Heart right ventricle (tissue), 16 donors: ENCODE data around the gene BTG1. TPM values are rescaled to one million over a fixed set of nuclear protein-coding genes. Genes with fewer than 3 reads are reported as not detected.

Experiments used
- ATAC-seq, 8 donors: fragments of 200-7000 bp; cut with Tn5 transposase; one replicate each; pipeline ENCODE4 v1.9.1; 2020; ENCODE audit warnings: mild to moderate bottlenecking in 8 of 8, moderate library complexity in 8 of 8, moderate number of reproducible peaks in 1 of 8
- DNase-seq, 2 donors: peaks; one replicate each; pipeline ENCODE4 v3.0.0-alpha.2; 2020
- H3K27ac ChIP-seq, 10 donors: fragments of 200-600 bp; sonication (generic) in 2 of 10; one replicate each; pipeline versions ENCODE4 v1.5.0 to v1.8.0; 2020 to 2022; ENCODE audit warnings: mild to moderate bottlenecking in 3 of 10
- H3K27me3 ChIP-seq, 7 donors: fragments of 200-600 bp; one replicate each; pipeline ENCODE4 v1.8.0; 2021 to 2022; ENCODE audit warnings: mild to moderate bottlenecking in 2 of 7
- H3K36me3 ChIP-seq, 9 donors: fragments of 200-600 bp; sonication (generic) in 1 of 9; one replicate each; pipeline versions ENCODE4 v1.5.0 to v1.8.0; 2020 to 2022; ENCODE audit warnings: mild to moderate bottlenecking in 2 of 9
- H3K4me1 ChIP-seq, 9 donors: fragments of 200-600 bp; sonication (generic) in 1 of 9; one replicate each; pipeline versions ENCODE4 v1.5.0 to v1.8.0; 2020 to 2022; ENCODE audit warnings: mild to moderate bottlenecking in 4 of 9
- H3K4me3 ChIP-seq, 10 donors: fragments of 200-600 bp; sonication (generic) in 2 of 10; one replicate each; pipeline versions ENCODE4 v1.5.0 to v1.8.0; 2020 to 2022; ENCODE audit warnings: mild to moderate bottlenecking in 7 of 10, moderate library complexity in 2 of 10
- H3K9me3 ChIP-seq, 11 donors: fragments of 200-600 bp in 10 of 11; sonication (generic) in 2 of 11; one replicate each; pipeline versions ENCODE4 v1.5.0 to v1.8.0; 2013 to 2022; ENCODE audit warnings: mild to moderate bottlenecking in 2 of 11, control low read depth in 1 of 11, moderate library complexity in 1 of 11
- CTCF ChIP-seq, 9 donors: fragments of 200-600 bp; sonication (generic) in 2 of 9; IDR thresholded peaks; one replicate each; pipeline versions ENCODE4 v1.5.0 to v1.8.0; 2021 to 2022; ENCODE audit warnings: antibody characterized with exemption in 9 of 9, mild to moderate bottlenecking in 5 of 9, moderate library complexity in 1 of 9
- WGBS, 2 donors: extraction: QIAGEN DNeasy Blood & Tissue Kit; methylation state at CpG; one replicate each; pipeline ENCODE4 v1.1.7; 2013; ENCODE audit warnings: inconsistent platforms in 1 of 2; 5-methylcytosine and 5-hydroxymethylcytosine counted together
- intact Hi-C, 10 donors: fragments of 100-400 bp; cut with DNase I; formaldehyde crosslinking; loops; one replicate each; pipeline versions ENCODE4 v1.11.1 to v1.14.2; 2022
- polyA plus RNA-seq, 2 donors: library from polyadenylated mRNA; stranded (reverse); fragments of 200-250 nt; gene quantifications; one replicate each; pipeline ENCODE4 v1.2.3, GENCODE V29; 2013
- total RNA-seq, 10 donors: library from RNA; stranded (reverse); fragmentation: NEBNext Ultra II Directional in 3 of 10; extraction: Animal tissue kit (Norgen Biotek cat#: 25700) in 3 of 10; gene quantifications; one replicate each; pipeline versions ENCODE4 v1.2.1 to v1.2.4, GENCODE V29; 2021 to 2023
- donor health status: Arrhythmogenic right ventricular cardiomyopathy.
- donor health status: ischemic (EF 13 %, LVEDD 7.1; RV severe dilation, severe dysfunction).
- donor health status: healthy with polysubstance abuse.
- donor health status: DM: no; HTN: yes; CAD: no.
- donor health status: DM: no; HTN: no; CAD: no.
- donor health status: ischemic (EF 25% LVEDD 6.9; RV normal size, moderate dysfunction).
- donor health status: ischemic (EF 25% LVEDD 5.7; RV mildly dilated, moderate dysfunction).
- donor health status: healthy.
- donor health status: DM: yes; HTN: yes; CAD: no.
- donor health status: Ischemic cardiomyopathy.
- donor health status: ischemic (EF 35%, LVEDD 5.7; RV mildly dilated, moderate dysfunction).
- donor health status: nonischemic (EF 11% LVEDD 7.7; RV severe dilation, severe dysfunction).
- donor health status: DM: yes; HTN: yes; CAD: no.
- donor health status: PGD.
- donor health status: ischemic (EF 29% LVEDD 5.4; RV normal size, mild dysfunction).
- donor health status: nonischemic (EF 23%, LVEDD 6.1; RV moderate dilation, normal function).

Gene BTG1
- total and polyA plus RNA-seq, 12 donors: 20.0 to 127 (median 61.0) TPM

DNA sequence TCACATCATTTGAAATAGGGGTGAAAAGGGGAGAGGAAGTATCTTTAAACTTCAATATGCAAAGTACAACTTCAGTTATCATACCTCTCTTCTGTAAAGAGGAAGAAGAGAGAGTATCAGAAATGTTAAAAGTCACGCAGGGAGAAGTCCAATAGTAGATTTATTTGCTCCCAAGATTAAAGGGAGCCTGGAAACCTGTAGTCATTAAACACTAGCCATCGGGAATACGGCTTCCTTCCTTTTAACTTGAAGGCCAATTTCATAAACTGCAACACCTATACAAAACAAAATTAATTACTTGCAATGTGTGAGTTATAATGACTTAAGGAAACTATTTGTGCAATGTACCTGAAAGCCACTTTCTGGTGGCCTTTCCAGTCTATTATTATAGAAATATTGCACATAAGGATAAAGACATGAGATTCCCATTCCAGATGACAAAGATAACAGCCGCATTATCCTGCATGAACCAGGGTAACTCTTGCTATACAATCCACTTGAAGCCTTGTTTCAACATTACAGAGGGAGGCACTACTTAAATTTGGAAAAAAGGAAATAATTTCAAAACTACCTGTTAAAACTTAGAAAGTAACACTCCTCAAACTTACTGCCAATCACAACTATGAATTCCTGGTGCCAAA, 4.6 kb downstream of the BTG1 start:
- WGBS, 2 donors: 6 to 8% methylated on average over 4 of the region's 4 CpGs

DNA sequence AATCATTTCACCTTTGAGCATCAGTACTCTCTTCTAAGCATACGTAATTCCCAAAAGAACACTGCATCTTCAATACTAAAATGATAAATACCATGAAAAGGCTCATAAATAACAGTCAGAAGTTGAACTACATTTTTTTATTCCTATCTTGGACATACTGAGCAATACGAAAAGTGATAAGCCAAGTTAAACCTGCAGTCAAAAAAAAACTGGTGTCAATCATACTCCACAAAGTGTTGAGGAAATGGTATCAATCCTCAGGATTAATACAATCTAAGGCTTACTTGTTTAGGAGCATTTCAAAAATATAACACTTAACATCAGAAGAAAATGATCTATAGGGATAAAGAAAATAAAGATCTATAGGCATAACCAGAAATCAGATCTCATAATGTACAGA, 5.5 kb downstream of the BTG1 start:
- ATAC-seq: no peak
- DNase-seq: no peak
- peak overlapping the region in 9 of 10 donors; percentile 10 to 99 (median 98) for H3K27ac ChIP-seq
- no peaks in the 10 kb centered on the region for H3K9me3 ChIP-seq
- peak overlapping the region; percentile 25 to 98 (median 90) for H3K4me3 ChIP-seq
- H3K36me3 ChIP-seq: peaks cover 0 to 59% (median 5%) of the 10 kb centered on the region in 9 donors
- TF ChIP-seq CTCF (IDR thresholded peaks at IDR 0.05): no peak
- WGBS, 2 donors: 24 to 26% methylated on average over 2 of the region's 2 CpGs
- peaks cover 5 to 73% (median 51%) of the 10 kb centered on the region in 9 donors for H3K4me1 ChIP-seq
- intact Hi-C loops: loop anchor here (5.0 to 10.0 kb wide), 17 partner anchors 103 to 758 kb away; no protein-coding TSS in a partner anchor
- no peaks in the 10 kb centered on the region for H3K27me3 ChIP-seq

More for the DNA sequence above, 4.6 kb downstream of the BTG1 start:
- peak overlapping the region in 9 of 10 donors; percentile 10 to 99 (median 98) for H3K27ac ChIP-seq
- intact Hi-C loops: loop anchor here (5.0 to 10.0 kb wide), 17 partner anchors 104 to 759 kb away; no protein-coding TSS in a partner anchor
- H3K4me1 ChIP-seq: peaks cover 5 to 65% (median 44%) of the 10 kb centered on the region in 9 donors
- no peaks in the 10 kb centered on the region for H3K27me3 ChIP-seq
- no peaks in the 10 kb centered on the region for H3K9me3 ChIP-seq
- H3K4me3 ChIP-seq: peak overlapping the region; percentile 25 to 98 (median 90)
- TF ChIP-seq CTCF (IDR thresholded peaks at IDR 0.05): no peak
- DNase-seq: no peak
- ATAC-seq: no peak
- peaks cover 0 to 59% (median 5%) of the 10 kb centered on the region in 9 donors for H3K36me3 ChIP-seq

DNA sequence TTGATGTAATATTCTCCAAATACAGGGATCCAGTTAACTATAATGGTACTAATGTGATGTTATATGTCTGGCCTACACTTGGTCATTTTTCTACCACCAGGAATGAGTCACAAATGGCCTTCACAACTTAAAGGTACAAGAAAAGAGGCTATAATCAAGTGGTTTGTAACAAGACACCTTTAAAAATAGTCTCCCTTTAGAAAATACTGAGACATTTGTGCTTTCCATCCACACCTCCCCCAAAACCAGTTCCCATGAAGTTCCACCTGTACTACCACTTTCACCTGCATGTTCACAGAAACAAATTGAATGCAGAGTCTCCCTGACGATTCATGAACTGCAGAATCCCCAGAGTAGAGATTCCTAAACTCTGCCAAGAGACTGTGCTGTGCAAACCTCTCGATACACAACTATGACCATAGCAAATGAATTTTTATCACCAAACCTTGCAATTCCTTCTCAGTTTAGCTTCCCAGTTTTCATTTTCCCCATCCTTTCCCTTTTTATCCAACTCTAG, 6.0 kb downstream of the BTG1 start:
- Histone ChIP-seq H3K4me1 (peaks cover 5 to 78% (median 56%) of the 10 kb centered on the region in 9 donors), H3K27me3 (no peaks in the 10 kb centered on the region), H3K9me3 (no peaks in the 10 kb centered on the region), H3K36me3 (peaks cover 0 to 58% (median 5%) of the 10 kb centered on the region in 9 donors), H3K4me3 (peak overlapping the region; percentile 25 to 98 (median 90)), H3K27ac (peak overlapping the region in 8 of 10 donors; percentile 41 to 99 (median 98))
- intact Hi-C loops: loop anchor here (5.0 to 10.0 kb wide), 21 partner anchors 55 to 757 kb away; no protein-coding TSS in a partner anchor
- 10 to 14% methylated on average over 2 of the region's 2 CpGs for WGBS, 2 donors
- ATAC-seq (no peak), DNase-seq (no peak)
- no peak for TF ChIP-seq CTCF (IDR thresholded peaks at IDR 0.05)

DNA sequence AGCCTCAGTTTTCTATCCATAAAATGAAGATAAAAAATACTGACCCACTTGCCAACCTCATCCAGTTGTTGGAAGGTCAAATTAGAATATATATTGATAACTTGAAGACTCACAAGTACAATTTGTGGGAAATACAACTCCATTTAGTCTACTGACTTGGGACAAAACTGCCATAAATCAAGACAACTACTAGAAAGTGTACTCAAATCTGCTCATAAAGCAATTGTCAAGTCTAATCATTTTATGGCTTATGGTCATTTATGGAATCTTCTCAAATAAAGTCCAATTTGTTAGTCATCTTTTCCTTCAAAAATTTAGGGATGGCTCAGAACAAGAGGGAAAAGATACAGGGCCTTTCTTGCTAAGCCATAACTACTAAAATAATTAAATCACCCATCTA, 7.0 kb downstream of the BTG1 start:
- Histone ChIP-seq H3K27me3 (no peaks in the 10 kb centered on the region), H3K4me3 (peak overlapping the region in 7 of 10 donors; percentile 83 to 95 (median 89)), H3K36me3 (peaks cover 0 to 47% (median 5%) of the 10 kb centered on the region in 9 donors), H3K4me1 (peaks cover 5 to 88% (median 67%) of the 10 kb centered on the region in 9 donors), H3K27ac (peak overlapping the region in 8 of 10 donors; percentile 12 to 99 (median 98)), H3K9me3 (no peaks in the 10 kb centered on the region)
- intact Hi-C loops: loop anchor here in 5 of 10 donors (5.0 to 10.0 kb wide), 6 partner anchors 54 to 754 kb away; no protein-coding TSS in a partner anchor
- no peak for ATAC-seq
- no peak for DNase-seq
- no peak for TF ChIP-seq CTCF (IDR thresholded peaks at IDR 0.05)
